ENCODE results near the gene VPS26C.

DNA sequence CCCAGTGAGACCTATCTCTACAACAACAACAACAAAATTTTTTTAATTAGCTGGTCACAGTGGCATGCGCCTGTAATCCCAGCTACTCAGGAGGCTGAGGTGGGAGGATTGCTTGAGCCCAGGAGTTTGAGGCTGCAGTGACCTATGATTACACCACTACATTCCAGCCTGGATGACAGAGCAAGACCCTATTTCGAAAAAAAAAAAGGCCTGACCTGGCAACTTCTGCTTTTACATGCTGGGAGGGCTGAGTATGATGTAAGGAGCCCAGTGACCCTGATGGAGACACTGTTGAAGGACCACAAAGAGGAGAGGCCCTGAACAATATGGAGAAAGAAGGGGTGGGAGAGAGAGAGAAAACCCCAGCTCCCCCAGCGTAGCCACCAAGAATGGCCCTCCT, 9.2 kb upstream of the VPS26C start:
- TF ChIP-seq EP300 (IDR thresholded peaks at IDR 0.05; ENCODE audit: low read depth in 2 of 2, low read length in 2 of 2) (no peak), EP300 (CRISPR knock-in tag; IDR thresholded peaks at IDR 0.05; ENCODE audit: borderline replicate concordance) (no peak), POLR2A (IDR thresholded peaks at IDR 0.05; ENCODE audit: insufficient read depth in 1 of 2, low read depth in 2 of 2, low read length in 2 of 2) (no peak), ZNF644 (CRISPR knock-in tag; IDR thresholded peaks at IDR 0.05; ENCODE audit: low read depth) (no peak)
- TF ChIP-seq, protein P1, sequence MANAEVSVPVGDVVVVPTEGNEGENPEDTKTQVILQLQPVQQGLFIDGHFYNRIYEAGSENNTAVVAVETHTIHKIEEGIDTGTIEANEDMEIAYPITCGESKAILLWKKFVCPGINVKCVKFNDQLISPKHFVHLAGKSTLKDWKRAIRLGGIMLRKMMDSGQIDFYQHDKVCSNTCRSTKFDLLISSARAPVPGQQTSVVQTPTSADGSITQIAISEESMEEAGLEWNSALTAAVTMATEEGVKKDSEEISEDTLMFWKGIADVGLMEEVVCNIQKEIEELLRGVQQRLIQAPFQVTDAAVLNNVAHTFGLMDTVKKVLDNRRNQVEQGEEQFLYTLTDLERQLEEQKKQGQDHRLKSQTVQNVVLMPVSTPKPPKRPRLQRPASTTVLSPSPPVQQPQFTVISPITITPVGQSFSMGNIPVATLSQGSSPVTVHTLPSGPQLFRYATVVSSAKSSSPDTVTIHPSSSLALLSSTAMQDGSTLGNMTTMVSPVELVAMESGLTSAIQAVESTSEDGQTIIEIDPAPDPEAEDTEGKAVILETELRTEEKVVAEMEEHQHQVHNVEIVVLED (CRISPR knock-in tag; IDR thresholded peaks at IDR 0.05; ENCODE audit: borderline replicate concordance), result no peak

Data from HepG2 (cell line).